GM13976 (cell line): ENCODE data around the gene STAC2.

Experiments used
- DNase-seq: peaks from one replicate; pipeline ENCODE4 v3.0.0; 2012; ENCODE audit warnings: low spot score
- in situ Hi-C: fragments of 300-500 bp; cut with MboI; formaldehyde crosslinking; loops from one replicate; pipeline ENCODE4 v1.12.0; 2022; ENCODE audit warnings: low sequenced_read_pairs, mixed read lengths, inconsistent platforms; ENCODE audit not compliant: unreplicated experiment
- TF ChIP-seq, protein P1 (sequence below): IDR thresholded peaks from 2 replicates; pipeline ENCODE4 v1.5.1; 2012; ENCODE audit warnings: borderline replicate concordance, mild to moderate bottlenecking; ENCODE audit not compliant: insufficient read depth; ENCODE audit errors: extremely low read depth, missing control alignments, control extremely low read depth

The STAC2 gene

DNA sequence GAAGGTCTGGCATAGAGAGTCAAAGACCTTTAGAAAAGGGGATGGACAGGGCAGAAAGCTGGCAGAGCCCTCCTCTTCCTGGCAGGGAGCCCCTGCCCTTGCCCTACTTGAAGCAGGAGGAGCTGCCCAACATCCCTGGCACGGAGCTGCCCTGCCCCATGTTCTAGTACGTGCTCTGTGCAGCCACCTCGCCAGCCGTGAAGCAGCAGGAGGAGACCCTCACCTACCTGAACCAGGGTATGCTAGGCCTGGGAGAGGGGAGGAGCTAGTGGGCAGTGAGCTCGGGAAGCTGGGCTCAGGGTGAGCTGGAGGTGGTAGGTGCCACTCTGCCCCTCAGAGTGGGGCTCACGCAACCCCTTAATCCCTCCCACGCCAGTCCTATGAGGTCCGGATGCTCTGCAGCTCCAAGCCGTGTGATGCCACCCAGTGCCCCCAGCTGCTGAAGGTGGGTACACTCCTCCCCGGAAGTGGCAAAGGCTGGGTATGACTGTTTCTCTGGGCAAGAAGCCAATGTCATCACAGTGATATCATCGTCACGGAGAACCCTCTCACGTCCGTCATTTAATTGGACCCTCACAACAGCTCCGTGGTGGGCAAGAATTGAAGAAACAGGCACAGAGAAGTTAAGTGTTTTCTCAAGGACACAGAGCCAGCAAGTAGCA is 12.7 kb upstream of the STAC2 start:
- TF ChIP-seq, protein P1, sequence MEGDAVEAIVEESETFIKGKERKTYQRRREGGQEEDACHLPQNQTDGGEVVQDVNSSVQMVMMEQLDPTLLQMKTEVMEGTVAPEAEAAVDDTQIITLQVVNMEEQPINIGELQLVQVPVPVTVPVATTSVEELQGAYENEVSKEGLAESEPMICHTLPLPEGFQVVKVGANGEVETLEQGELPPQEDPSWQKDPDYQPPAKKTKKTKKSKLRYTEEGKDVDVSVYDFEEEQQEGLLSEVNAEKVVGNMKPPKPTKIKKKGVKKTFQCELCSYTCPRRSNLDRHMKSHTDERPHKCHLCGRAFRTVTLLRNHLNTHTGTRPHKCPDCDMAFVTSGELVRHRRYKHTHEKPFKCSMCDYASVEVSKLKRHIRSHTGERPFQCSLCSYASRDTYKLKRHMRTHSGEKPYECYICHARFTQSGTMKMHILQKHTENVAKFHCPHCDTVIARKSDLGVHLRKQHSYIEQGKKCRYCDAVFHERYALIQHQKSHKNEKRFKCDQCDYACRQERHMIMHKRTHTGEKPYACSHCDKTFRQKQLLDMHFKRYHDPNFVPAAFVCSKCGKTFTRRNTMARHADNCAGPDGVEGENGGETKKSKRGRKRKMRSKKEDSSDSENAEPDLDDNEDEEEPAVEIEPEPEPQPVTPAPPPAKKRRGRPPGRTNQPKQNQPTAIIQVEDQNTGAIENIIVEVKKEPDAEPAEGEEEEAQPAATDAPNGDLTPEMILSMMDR, result no peak
- no peak for DNase-seq
- in situ Hi-C loops, result no loop called here

DNA sequence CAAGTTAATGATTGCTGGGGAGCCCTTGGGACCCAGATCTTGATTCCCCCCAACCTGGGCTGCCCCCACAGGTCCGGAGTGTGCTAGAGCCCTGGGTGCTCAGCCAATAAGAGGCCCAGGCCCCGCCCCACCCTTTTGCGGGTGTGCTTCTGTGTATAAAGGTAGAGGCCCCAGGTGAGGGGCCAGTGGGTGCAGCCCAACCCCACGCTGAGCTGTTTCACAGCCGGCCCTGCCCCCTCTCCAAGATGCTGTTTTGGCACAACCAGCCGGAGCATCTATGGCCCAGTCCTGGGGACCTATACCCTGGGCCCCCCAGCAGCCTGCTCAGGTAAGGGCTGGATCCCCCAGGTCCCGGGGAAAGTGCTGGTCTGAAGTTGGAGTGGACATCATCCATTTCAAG is 11.8 kb upstream of the STAC2 start:
- DNase-seq, result no peak
- TF ChIP-seq, protein P1, result no peak
- in situ Hi-C loops, result no loop called here

DNA sequence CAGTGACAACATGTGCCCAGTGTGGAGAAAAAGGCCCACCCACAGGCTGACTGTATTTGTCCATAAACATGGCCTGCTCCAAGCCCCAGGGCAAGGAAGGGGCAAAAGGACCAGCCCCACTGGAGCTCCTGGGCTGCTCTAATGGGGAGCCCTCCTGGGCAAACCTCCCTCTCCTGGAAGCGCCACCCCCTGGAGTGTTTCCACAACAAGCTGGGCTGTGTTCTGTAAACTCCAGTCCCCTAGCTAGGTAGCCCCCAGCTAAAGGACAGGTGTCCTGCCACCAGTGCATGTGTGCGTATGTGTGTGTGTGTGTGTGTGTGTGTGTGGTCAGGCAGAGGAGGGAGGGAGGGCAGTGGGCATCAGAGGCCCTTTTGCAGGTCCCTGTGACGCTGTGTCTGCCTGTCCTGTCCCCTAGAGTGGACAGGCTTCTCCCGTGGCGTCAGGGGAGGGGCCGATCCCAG is 11.3 kb upstream of the STAC2 start:
- DNase-seq, result no peak
- in situ Hi-C loops, result no loop called here
- TF ChIP-seq, protein P1, result no peak

DNA sequence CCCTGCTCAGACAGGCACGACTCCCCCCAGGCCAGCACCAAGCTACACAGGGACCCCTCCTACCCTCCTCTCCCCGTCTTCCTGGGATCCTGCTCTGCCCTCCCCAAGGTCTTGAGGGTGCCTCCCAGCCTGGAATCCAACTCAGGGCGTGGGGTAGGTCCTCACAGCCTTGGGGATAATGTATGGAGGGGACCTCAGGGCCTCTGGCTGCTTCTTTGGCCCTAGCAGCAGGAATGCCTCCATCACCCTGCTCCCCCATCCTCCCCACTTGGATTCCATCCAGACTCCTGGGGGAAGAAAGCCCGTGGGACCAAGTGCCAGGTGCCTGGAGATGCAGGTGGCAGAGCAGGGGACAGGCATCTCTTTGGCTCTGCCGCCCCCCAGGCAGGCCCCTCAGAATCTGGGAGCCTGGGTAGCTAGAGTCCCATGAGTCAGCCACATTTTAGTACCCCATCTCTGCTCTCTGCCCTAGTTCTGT is 10.7 kb upstream of the STAC2 start:
- in situ Hi-C loops, result no loop called here
- TF ChIP-seq, protein P1, result no peak
- DNase-seq, result no peak

DNA sequence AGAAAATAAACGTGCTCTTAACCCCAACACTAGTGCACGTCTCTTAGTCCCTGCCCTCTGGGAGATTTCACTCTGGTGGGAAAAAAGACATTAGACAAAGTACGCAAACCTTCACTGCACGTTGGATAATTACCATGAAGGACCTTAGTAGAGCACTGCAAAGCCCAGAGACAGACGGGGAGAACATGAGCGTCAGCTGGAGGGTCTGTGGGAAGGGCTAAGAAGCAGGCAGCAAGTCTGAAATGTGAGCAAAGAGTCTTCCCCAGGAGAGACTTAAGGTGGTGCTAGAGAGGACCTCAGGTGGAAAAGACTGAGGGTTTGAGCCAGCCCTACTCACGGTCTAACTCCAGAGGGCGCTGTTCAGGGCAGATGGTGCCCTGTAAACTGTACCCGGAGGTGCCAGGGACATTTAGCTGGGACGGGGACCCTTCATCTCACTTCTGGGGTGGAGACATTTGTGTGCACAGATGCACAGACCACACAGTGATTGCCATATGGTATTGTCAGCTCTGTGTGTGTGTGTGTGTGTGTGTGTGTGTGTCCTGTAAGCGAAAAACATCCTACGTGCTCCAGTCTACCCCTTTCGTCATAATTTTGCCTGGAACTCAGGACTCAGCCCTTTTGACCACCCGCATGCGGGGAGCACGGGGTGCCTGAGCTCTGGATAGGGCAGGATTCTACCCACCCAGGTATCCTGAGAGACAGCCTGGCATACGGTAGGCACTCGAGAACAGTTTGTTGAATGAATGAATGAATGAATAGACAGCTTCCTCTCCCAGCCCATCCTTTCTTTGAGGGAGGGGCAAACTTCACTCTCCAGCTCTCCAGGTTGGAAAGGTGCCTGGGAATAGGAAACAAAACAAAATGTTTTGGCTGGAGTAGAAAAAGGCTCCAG is 10.1 kb upstream of the STAC2 start:
- TF ChIP-seq, protein P1, result peak; percentile 73
- in situ Hi-C loops, result no loop called here
- peak; percentile 82 for DNase-seq

DNA sequence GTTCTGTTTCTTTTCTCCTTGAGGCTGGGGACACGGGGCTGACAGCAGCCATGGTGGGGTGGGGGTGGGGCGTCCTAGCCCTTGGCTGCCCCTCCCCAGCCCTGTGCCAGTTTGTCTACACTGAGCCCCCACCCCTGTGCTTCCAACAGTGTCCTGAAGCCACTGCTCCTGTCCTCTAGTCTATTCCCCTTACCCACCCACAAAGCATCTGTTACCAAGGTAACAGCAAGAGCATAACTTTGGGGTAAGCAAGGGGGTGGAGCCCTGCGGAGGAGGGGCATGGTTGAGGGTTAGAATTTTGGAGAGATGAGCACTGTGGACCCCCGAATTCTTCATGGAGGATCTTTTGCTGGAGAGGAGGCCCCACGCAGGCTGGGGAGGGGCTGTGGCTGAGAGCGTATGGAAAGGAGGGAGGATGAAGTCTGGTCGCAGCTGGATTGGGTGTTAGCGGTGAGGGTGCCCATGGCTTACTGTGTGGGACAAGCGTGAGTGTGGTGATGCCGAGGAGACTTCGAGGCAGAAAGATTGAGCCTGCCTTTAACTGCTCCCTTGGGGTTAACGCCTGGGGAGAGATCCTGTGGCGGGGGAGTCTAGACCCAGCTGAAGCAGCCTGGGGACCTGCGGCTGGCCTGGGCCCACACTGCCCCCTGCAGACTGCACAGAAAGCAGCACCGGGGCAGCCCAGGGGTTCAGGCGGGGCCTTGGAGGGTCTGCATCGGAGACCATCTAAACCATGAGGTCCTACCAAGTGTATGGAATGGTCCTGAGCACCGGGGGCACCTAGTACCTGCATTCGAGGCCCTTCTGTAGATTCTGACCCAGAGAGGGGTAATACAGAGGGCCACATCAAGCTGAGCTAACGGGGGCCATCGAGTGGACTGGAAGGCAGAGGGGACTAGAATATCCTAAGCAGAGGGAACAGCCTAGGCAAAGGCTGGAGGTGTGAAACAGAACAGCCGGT is 6.1 kb upstream of the STAC2 start:
- TF ChIP-seq, protein P1, result peak; percentile 75
- peak; percentile 88 for DNase-seq
- in situ Hi-C loops, result no loop called here
